ENCODE measurements around the gene C1orf159.
"Not testable (repeated sequence)": the region's sequence is repeated elsewhere in the genome, so short reads cannot be mapped to it uniquely, and the experiment has no call there.

Gene C1orf159

DNA sequence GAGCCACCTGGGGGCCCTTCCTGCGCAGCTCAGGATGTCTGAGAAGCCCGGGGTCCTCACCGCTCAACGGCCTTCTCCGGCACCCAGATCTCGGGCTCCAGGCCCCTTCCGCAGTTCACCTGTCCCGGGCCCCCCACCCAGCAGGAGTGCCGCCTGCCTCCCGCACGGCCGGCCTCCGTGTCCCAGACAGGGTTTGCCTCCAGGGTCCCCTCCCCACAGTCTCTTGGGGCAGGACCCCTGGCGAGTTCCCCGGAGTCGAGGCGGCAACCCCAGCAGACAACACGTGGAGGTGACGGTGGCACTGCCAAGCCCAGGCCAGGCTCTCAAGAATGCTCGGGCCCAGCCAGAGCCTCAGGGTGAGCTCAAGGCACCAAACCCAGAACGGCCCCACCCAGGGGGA lies 35.4 kb upstream of the C1orf159 start:
- no peak overlapping the region for H3K4me3 ChIP-seq (ENCODE audit: low read depth, low read length)

DNA sequence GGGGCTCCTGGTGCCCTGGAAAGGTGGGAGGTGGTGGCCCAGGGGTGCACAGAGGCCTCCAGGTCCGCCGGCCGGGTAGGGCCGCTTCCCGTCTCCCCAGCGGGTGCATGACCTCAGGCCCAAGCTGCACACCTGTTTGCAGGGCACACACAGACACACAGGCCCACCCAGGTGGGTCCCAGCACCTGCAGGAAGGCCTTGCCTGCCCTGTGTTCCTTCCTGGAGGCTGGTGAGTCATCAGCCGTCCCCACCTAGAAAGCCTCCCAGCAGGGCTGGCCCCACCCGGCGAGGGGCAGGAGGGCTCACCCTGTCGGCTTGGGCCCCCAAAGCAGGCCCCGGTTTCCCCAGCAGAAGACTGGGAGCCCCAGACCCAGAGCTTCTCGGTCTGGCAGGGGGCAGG lies 34.2 kb upstream of the C1orf159 start:
- DNase-seq (ENCODE audit: low read depth), result no peak
- no peak overlapping the region for H3K4me3 ChIP-seq (ENCODE audit: low read depth, low read length)

More for the DNA sequence above, 35.4 kb upstream of the C1orf159 start:
- DNase-seq (ENCODE audit: low read depth), result no peak

DNA sequence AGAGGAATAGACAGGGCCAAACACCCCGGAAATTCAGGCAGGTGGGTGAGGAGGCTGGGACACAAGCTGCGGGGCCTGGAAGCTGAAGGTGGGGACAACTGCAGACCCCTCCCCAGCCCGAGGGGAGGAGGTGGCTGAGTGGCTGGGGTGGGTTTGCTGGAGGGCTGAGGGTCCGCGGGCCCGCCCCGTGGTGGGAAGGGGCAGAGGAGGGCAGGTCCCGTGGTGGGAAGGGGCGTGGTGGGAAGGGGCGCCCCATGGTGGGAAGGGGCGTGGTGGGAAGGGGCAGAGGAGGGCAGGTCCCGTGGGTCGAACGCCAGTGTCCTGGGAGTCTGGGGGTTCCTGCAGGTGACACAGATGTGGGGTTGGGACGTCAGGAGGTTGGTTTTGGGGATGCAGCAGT lies 33.5 kb upstream of the C1orf159 start:
- H3K4me3 ChIP-seq (ENCODE audit: low read depth, low read length), result no peak overlapping the region
- DNase-seq (ENCODE audit: low read depth), result no peak

DNA sequence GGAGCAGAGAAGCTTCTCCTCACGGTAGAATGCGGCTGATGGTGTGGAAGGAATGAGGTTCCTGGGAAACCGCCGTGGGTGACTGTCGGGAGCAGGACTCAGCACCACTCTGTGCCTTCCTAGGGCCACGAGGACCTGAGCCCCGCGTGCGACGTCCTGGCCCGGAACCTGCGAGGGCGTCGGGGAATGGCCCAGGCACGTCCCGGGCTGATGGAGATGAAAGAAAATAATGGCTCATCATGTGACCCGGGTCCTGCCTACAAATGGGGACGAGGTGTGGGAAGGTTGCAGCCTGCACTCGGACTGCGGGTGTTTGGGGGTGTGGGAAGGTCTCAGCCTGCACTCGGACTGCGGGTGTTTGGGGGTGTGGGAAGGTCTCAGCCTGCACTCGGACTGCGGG lies 32.7 kb upstream of the C1orf159 start:
- no peak overlapping the region for H3K4me3 ChIP-seq (ENCODE audit: low read depth, low read length)
- no peak for DNase-seq (ENCODE audit: low read depth)

DNA sequence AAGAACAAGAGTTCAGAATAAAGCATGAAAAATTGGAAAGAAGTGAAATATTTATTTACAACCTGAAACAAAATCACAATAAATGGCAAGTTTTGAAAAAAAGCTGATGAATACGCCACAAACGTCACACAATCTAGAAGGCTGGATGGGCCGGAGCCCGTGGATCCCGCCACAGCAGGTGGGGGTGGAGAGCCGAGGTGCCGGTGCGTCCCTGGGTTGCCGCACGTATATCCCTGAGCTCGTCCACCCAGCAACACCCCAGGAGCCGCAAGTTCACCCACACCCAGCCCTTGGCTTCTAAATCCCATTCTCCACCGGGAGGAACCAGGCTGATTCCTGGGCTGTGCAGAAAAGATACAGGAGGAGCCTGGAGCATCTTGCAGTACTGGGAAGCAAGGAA lies 32.2 kb upstream of the C1orf159 start:
- no peak overlapping the region for H3K4me3 ChIP-seq (ENCODE audit: low read depth, low read length)
- no peak for DNase-seq (ENCODE audit: low read depth)

DNA sequence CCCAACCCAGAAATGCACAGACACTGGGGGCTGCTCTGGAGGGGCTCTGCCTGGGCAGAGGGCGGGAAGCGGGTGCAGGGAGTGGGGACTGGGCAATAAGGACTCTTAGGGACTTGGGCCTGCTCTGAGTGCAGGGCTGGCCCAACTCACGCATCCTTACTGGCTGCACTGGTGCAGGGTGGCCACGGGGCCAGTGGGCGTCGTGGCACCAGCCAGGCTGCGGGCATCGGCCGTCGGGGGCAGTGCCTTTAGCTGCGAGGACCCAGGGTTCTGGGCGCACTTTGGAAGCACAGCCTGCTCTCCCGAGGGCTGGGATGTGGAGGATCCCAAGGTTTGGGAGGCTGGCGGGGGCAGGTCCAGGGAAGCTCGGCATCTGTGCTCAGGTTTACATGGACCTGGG lies 30.7 kb upstream of the C1orf159 start:
- no peak for DNase-seq (ENCODE audit: low read depth)
- no peak overlapping the region for H3K4me3 ChIP-seq (ENCODE audit: low read depth, low read length)

DNA sequence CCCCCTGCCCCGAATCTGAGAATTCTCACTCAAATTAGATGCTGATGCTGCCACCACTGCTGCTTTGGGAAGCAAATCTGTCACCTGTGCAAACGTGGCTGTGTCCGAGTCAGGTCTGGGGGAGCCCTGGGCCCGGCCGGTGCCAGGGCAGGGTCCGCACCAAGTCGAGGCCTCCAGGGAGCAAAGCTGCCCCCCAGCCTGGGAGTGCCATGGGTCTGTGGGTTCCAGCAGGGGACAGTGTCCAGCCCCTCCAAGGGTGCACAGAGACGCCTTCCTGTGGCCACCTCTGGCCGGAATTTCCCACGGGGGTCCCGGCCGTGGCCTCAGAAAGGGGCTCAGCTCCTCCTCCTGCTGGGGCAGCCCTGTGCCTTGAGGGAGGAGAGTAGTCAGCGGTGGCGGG lies 30.1 kb upstream of the C1orf159 start:
- no peak overlapping the region for H3K4me3 ChIP-seq (ENCODE audit: low read depth, low read length)
- no peak for DNase-seq (ENCODE audit: low read depth)

DNA sequence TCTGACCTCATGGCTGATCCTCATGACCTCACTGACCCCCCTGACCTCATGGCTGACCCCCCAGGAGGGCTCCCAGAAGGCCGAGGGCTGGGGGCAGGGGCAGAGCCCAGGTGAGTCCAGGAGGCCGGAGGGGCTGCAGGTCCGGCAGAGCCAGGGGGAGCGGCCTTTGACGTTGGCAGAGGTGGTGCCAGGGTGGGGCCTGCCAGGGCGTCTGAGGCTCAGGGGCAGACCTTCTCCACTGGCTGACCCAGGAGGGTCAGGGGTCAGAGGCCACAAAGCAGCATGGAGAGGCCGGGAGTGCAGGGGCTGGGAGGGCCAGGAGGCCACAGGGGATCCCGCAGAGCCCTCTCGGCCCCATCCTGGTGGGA lies 29.6 kb upstream of the C1orf159 start:
- no peak overlapping the region for H3K4me3 ChIP-seq (ENCODE audit: low read depth, low read length)
- no peak for DNase-seq (ENCODE audit: low read depth)

DNA sequence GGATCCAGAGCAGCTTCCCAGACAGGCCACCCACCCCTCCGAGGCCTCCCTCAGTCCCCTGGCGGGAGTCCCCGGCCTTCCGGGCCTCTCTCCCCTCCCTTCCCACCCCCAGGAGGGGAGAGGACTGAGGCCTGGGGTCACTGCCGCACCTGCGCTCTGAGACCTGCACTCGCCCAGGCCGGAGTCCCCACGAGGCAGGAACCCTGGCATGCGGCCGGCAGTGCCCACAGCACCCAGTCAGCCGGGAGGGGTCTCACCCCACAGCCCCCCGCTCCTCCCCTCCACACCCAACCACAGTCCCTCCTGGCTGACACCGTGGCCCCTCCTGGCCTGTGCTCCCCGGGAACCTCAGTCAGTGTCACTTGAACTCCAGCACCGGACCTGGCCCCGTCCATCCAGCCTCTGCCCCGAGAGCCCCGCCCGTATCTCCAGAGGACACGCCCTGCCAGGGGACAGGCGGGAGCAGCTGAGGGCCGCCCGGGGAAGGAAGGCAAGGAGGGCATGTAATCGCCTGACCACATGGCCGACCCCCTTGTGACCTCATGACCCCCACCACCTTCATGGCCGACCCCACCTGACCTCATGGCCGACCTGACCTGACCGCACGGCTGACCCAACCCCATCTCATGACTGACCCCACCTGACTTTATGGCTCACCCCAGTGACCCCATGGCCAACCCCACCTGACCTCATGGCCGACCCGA lies 29.1 kb upstream of the C1orf159 start:
- H3K4me3 ChIP-seq (ENCODE audit: low read depth, low read length), result no peak overlapping the region
- no peak for DNase-seq (ENCODE audit: low read depth)

DNA sequence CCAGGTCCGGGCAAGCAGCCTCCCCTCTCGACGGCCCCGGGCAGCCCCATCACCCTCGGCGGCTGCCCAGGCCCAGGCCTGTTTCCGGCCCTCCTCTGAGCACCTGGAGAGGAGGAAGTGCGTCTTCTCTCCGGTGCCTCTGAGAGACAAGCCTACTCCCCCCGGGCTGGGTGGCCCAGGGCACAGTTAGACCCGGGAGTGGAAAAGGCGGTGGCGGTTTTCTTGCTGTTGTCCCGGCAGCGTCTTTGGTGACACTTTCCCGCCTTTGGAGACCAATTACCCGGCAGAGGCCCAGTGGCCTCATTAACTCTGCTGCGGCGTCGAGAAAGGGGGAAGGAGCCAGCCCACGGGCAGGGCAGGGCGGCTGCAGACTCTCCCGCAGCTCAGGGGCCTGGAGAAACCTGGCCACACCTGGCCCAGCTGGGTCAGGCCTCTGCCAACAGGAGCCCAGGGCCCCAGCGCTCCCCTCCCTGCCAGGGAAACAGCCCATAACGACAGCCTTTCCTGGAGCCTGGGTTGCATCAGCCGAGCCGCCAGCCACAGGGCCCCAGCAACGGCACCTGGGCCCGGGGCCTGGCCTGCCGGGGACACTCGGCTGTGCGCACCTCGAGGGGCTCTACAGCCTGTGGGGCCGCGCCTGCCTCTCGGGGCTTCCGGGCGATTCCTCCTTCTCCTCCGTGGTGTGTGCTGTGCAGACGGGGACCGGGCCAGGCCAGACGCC lies 28.4 kb upstream of the C1orf159 start:
- DNase-seq (ENCODE audit: low read depth), result no peak
- no peak overlapping the region for H3K4me3 ChIP-seq (ENCODE audit: low read depth, low read length)

DNA sequence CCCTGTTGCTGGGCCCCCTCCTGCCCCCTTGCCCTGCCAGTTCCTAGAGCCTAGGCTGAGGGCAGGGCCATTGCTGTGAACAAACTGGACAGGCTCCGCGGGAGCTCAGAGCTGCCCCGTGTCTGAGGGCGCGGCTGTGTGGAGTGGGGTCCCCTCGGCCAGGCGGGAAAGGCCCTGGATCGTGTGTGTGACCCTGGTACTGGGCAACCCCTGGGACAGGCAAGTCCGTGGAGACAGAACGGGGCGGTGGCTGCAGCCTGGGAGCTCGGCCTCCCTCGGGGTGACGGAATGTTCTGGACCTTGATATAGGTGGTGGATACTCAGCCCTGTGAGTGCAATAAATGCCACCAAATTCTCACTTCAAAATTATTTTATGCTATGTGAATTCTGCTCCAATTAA lies 27.7 kb upstream of the C1orf159 start:
- no peak overlapping the region for H3K4me3 ChIP-seq (ENCODE audit: low read depth, low read length)
- no peak for DNase-seq (ENCODE audit: low read depth)

DNA sequence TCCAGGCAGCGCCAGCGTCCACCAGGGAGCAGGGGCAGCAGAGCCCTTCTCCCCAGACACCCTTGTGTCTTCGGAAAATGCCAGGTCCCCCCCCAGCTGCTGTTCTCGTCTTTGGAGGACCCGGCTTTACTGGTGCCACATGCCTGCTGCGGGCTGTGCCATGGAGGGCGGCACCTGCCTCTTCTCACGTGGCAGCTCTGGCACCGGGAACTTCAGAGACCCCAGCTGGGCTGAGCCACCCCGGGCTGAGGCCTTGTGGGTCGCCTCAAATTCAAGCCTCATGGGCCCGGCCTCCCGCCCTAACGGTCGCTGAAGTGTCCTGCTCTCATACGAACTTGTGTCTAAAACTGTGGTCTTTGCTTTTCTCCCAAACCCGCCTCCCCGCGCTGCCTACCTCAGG lies 27.0 kb upstream of the C1orf159 start:
- no peak overlapping the region for H3K4me3 ChIP-seq (ENCODE audit: low read depth, low read length)
- no peak for DNase-seq (ENCODE audit: low read depth)

DNA sequence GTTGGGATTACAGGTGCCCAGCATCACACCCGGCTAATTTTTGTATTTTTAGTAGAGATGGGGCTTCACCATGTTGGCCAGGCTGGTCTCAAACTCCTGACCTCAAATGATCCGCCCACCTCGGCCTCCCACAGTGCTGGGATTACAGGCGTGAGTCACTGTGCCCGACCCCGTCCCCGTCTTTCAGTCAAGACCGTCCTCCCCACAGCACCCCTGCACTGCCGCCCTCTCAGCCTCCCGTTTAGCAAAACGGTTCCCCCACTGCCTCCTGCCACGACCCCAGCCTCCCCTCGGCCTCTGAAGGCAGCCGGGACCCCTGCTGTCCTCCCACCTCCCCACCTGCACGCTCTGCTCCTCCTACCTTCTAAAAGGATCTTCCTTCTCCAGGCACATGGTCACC lies 26.5 kb upstream of the C1orf159 start:
- not testable (repeated sequence) for DNase-seq (ENCODE audit: low read depth); H3K4me3 ChIP-seq (ENCODE audit: low read depth, low read length)

DNA sequence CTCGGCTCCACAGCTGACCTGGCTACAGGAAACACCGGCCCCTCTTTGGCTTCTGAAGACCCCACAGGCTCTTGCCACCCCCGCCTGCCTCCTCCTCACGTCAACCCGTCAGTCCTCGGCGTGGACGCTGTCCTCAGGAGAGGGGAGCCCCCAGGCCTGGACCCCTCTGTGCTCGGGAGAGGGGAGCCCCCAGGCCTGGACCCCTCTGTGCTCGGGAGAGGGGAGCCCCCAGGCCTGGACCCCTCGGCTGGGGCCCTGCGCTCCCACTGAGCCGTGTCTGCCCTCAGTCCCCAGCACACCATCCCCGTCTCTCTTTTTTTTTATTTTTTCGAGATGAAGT lies 26.0 kb upstream of the C1orf159 start:
- DNase-seq (ENCODE audit: low read depth), result no peak
- H3K4me3 ChIP-seq (ENCODE audit: low read depth, low read length), result no peak overlapping the region

DNA sequence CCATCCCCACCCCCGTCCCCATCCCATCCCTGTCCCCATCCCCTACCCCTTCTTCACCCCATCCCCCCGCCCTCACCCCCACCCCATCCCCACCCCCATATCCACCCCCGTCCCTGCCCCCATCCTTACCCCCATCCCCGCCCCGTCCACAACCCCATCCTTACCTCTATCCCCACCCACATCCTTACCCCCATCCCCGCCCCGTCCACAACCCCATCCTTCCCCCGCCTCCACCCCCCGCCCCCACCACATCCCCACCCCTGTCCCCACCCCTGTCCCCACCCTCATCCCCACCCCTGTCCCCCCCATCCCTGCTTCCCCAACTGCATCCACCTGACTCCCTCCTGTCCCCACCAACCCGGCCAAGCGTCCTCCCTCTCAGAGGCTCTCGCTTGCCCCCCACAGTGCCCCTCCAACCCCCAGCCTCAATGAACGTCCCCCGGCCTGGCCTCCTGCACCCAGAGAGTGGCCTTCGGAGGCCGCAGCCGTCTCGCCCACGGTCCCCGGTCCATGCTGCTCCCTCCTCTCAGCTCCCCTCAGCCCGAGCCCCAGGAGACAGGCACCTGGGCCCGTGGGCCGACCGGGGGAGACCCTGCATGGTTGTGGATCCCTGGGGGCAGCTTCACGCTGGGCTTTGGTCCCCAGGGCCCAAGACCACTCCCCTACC lies 25.5 kb upstream of the C1orf159 start:
- DNase-seq (ENCODE audit: low read depth), result no peak
- no peak overlapping the region for H3K4me3 ChIP-seq (ENCODE audit: low read depth, low read length)

DNA sequence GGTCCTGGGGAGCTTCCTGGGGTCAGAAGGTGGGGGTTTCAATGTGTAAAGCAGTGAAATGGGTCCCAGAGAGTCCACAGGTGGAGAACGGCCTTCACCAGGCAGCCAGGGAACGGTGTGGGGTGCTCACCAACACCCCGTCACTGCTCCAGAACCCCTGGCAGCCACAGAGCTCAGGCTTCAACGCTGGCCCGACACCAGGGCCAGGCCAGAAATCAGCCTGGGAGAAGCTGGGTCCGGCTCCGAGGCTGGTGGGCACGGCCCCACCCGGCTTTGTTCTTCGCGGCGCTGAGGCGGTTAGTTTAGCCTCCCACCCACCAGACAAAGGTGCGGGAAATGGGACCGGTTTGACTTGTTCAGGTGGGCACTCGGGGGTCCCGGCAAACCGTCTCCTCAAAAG lies 24.8 kb upstream of the C1orf159 start:
- H3K4me3 ChIP-seq (ENCODE audit: low read depth, low read length), result no peak overlapping the region

DNA sequence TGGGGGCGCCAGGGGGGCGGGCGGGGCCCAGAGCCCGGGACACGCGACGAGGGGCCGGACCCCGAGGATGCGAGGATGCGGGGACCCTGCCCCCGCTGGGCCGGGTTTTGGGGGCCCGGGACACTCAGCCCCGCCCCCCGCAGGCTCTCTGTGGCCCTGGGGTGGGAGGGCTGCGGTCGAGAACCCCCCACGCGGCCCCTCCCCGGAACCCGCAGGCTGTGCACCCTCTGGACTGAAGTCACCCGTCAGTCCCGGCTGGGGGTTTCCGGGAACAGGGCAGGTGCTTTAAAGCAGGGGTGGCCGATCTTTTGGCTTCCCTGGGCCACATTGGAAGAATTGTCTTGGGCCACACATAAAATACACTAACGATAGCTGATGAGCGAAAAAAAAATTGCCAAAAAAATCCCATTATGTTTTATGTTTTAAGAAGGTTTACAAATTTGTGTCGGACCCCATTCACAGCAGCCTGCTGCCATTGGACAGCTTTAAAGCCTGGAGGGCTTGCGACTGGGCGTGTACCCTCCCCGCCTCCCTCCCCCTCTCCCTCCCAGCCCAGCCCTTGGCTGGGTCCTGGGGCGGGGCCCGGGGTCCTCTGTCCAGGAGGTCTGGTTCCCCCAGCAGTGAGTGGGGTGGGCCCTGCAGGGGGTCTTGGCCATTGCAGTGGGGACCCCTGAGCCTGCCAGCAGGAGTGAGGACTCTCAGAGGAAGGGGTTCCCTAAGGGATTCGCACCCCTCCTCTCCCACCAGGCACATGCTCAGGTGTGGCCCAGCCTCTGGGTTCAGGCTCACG lies 21.6 kb upstream of the C1orf159 start:
- no peak for DNase-seq (ENCODE audit: low read depth)
- no peak overlapping the region for H3K4me3 ChIP-seq (ENCODE audit: low read depth, low read length)

More for the DNA sequence above, 24.8 kb upstream of the C1orf159 start:
- DNase-seq (ENCODE audit: low read depth), result no peak

DNA sequence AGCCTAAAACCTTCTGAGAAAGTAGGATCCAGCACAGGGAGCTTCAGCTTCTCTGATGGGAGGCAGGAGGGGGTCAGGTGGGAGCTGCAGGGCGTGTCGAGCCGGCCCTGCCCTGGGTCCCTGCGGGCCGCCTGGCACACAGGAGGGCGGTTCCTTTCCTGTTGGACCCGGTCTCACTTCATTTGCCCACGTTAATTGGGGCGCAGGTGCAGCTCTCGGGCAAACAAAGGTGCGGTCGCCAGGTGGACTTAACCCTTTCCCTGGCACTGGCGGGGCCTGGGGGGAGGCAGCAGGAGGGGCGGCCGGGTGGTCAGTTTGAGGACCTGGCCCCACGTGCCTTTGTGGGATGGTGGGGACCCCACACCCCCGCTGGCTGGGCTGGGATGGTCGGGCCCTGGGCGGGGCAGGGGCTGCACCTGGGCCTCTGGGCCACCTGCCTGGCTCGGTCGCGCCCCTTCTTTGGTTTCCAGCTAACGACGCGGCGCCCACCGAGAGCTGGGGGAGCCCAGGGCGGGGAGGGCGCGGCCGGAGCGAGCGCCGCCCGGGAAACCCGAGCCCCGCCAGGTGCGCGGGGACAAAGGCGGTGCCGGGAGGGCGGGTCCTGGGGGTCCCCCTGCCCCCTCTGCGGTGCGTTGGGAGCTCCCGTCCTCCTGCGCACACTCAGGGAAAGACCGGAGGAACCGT lies 20.8 kb upstream of the C1orf159 start:
- no peak overlapping the region for H3K4me3 ChIP-seq (ENCODE audit: low read depth, low read length)
- DNase-seq (ENCODE audit: low read depth), result no peak

DNA sequence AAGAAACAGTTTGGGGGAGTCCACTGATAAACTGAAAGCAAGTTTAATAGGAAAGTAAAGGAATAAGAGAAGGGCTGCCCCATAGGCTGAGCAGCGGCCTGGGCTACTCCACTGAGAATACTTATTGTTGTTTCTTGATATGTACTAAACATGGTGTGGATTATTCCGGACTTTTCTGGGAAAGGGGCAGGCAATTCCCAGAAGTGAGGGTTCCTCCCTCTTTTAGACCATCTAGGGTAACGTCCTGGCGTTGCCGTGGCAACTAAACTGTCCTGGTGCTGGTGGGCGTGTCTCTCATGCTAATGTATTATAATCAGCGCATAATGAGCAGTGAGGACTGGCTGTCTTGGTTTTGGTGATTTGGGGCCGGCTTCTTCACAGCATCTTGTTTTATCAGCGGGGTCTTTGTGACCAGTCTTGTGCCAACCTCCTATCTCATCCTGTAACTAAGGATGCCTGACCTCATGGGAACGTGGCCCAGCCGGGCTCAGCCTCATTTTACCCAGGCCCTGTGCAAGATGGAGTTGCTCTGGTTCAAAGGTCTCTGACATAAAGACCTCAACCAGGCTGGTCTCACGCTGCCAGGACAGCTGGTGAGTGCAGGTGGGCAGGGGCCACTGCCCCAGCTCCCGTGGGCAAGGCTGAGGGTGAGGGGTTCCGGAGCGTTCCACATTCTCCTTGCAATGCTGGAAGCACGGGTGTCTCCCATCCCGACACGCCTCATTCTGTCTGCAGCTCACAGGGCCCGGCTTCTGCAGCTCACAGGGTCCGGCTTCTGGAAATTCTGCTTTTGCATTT lies 19.6 kb upstream of the C1orf159 start:
- DNase-seq (ENCODE audit: low read depth), result no peak
- H3K4me3 ChIP-seq (ENCODE audit: low read depth, low read length), result no peak overlapping the region

Measured in skeletal muscle cell (primary cell).